K562 (cell line): ENCODE measurements around the gene GJA9.

Experiments used
- CTCF ChIP-seq, 3 experiments: IDR thresholded peaks in 2 of 3; conservative IDR thresholded peaks in 1 of 3; 2 replicates each; pipeline ENCODE4 v1.5.1; 2011 to 2012; ENCODE audit warnings: low read length in 3 of 3, mild to moderate bottlenecking in 3 of 3, control low read depth in 2 of 3, improper control_type of control experiment in 1 of 3, inconsistent platforms in 1 of 3, low read depth in 1 of 3, mixed read lengths in 1 of 3, moderate library complexity in 1 of 3; ENCODE audit not compliant: insufficient read depth in 2 of 3
- GABPA ChIP-seq: fragments of 200-800 bp; sonication (Bioruptor generic); conservative IDR thresholded peaks from 2 replicates; pipeline ENCODE4 v1.6.1; 2016; ENCODE audit warnings: low read depth, missing genetic modification characterization, missing compliant biosample characterization
- HNRNPK ChIP-seq: fragments of 200-400 bp; formaldehyde crosslinking; IDR thresholded peaks from one replicate; pipeline ENCODE4 v1.6.1; 2018; ENCODE audit warnings: mild to moderate bottlenecking, low read depth, low read length; ENCODE audit not compliant: poor library complexity, severe bottlenecking
- MBD1 ChIP-seq: fragments of 250-450 bp; sonication (Bioruptor Pico); IDR thresholded peaks from 2 replicates; pipeline ENCODE4 v1.8.0; 2022; ENCODE audit warnings: inconsistent platforms
- MEF2A ChIP-seq: IDR thresholded peaks from 2 replicates; pipeline ENCODE4 v1.6.1; 2011; ENCODE audit warnings: low read depth, mild to moderate bottlenecking, low read length, moderate library complexity; ENCODE audit not compliant: control insufficient read depth
- POLR2AphosphoS5 ChIP-seq: IDR thresholded peaks from 2 replicates; pipeline ENCODE4 v1.6.1; 2011; ENCODE audit warnings: mild to moderate bottlenecking, low read depth, low read length, moderate library complexity; ENCODE audit not compliant: control insufficient read depth, insufficient read depth
- RAD21 ChIP-seq, 2 experiments: fragments of 250-450 bp in 1 of 2; fragments of 450-650 bp in 1 of 2; sonication (Bioruptor Pico) in 1 of 2; formaldehyde crosslinking in 1 of 2; IDR thresholded peaks in 1 of 2; conservative IDR thresholded peaks in 1 of 2; 2 replicates each; pipeline versions ENCODE4 v1.4.0 to v1.8.0; 2020 to 2022; ENCODE audit warnings: mild to moderate bottlenecking in 2 of 2, moderate library complexity in 1 of 2
- ZNF274 ChIP-seq: IDR thresholded peaks from 2 replicates; pipeline ENCODE4 v1.6.1; 2011; ENCODE audit warnings: low read depth, mild to moderate bottlenecking, low read length, moderate library complexity, borderline replicate concordance
- ZNF444 ChIP-seq: fragments of 250-450 bp; sonication (Bioruptor Pico); IDR thresholded peaks from 2 replicates; pipeline ENCODE4 v1.4.0; 2020; ENCODE audit warnings: mild to moderate bottlenecking, moderate library complexity
- TF ChIP-seq, protein P1 (sequence below): sonication (generic); formaldehyde crosslinking; IDR thresholded peaks from 2 replicates; pipeline ENCODE4 v1.8.1; 2023; ENCODE audit warnings: mild to moderate bottlenecking, missing genetic modification reagents

- TF ChIP-seq MEF2A (no peak), ZNF444 (no peak), POLR2AphosphoS5 (no peak), CTCF (IDR thresholded peaks at IDR 0.05 in 2 of 3, conservative IDR thresholded peaks at IDR 0.05 in 1 of 3; ENCODE audit: insufficient read depth in 2 of 3, low read depth in 1 of 3, low read length in 3 of 3) (no peak), HNRNPK (no peak), ZNF274 (no peak), MBD1 (CRISPR knock-in tag) (no peak), RAD21 (CRISPR knock-in tag; conservative IDR thresholded peaks at IDR 0.05 in 1 of 2, IDR thresholded peaks at IDR 0.05 in 1 of 2) (no peak), GABPA (tag) (no peak)
- TF ChIP-seq, protein P1, sequence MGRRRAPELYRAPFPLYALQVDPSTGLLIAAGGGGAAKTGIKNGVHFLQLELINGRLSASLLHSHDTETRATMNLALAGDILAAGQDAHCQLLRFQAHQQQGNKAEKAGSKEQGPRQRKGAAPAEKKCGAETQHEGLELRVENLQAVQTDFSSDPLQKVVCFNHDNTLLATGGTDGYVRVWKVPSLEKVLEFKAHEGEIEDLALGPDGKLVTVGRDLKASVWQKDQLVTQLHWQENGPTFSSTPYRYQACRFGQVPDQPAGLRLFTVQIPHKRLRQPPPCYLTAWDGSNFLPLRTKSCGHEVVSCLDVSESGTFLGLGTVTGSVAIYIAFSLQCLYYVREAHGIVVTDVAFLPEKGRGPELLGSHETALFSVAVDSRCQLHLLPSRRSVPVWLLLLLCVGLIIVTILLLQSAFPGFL: no peak
These were observed 7.3 kb upstream of the GJA9 start for GRCh38 chr1:38888423-38889333.
